Gastrocnemius medialis (tissue), 4 donors: ENCODE results near the gene DBX1. TPM values are rescaled to one million over a fixed set of nuclear protein-coding genes. Genes with fewer than 3 reads are reported as not detected.

Experiments used
- ATAC-seq, 2 donors: fragments of 150-250 bp; one replicate each; pipeline ENCODE4 v1.9.1; 2016
- DNase-seq, 2 donors: peaks; one replicate each; pipeline ENCODE4 v3.0.0-alpha.2; 2019
- H3K27ac ChIP-seq, 4 donors: fragments of 200-600 bp; sonication (generic); 1 replicate in 1 of 4; 2 replicates in 3 of 4; pipeline ENCODE4 v1.5.1; 2016 to 2018; ENCODE audit warnings: mild to moderate bottlenecking in 2 of 4, moderate library complexity in 1 of 4
- H3K27me3 ChIP-seq, 3 donors: fragments of 200-600 bp; sonication (generic) in 2 of 3; 1 replicate in 1 of 3; 2 replicates in 2 of 3; pipeline versions ENCODE4 v1.5.1 to v1.6.0; 2016 to 2019; ENCODE audit warnings: mild to moderate bottlenecking in 1 of 3, moderate library complexity in 1 of 3
- H3K36me3 ChIP-seq, 2 donors: fragments of 200-600 bp; sonication (generic) in 1 of 2; one replicate each; pipeline ENCODE4 v1.5.1; 2017 to 2018
- H3K4me1 ChIP-seq, 2 donors: fragments of 200-600 bp; sonication (generic) in 1 of 2; one replicate each; pipeline ENCODE4 v1.5.1; 2016 to 2017; ENCODE audit warnings: mild to moderate bottlenecking in 2 of 2
- H3K4me3 ChIP-seq, 4 donors: fragments of 200-600 bp; sonication (generic) in 3 of 4; 1 replicate in 1 of 4; 2 replicates in 3 of 4; pipeline ENCODE4 v1.5.1; 2016 to 2019; ENCODE audit warnings: mild to moderate bottlenecking in 2 of 4
- H3K9me3 ChIP-seq, 3 donors: fragments of 200-600 bp; sonication (generic) in 2 of 3; 1 replicate in 1 of 3; 2 replicates in 2 of 3; pipeline ENCODE4 v1.5.1; 2016 to 2019
- CTCF ChIP-seq, 5 experiments: fragments of 450-650 bp in 3 of 5; fragments of 200-600 bp in 2 of 5; sonication (generic) in 2 of 5; IDR thresholded peaks in 4 of 5; conservative IDR thresholded peaks in 1 of 5; 1 replicate in 4 of 5; 2 replicates in 1 of 5; pipeline ENCODE4 v1.5.1; 2016 to 2019; ENCODE audit warnings: antibody characterized with exemption in 5 of 5, mild to moderate bottlenecking in 3 of 5, moderate library complexity in 3 of 5
- POLR2A ChIP-seq, 2 donors: fragments of 450-650 bp; IDR thresholded peaks; one replicate each; pipeline ENCODE4 v1.6.1; 2017; ENCODE audit warnings: antibody characterized with exemption in 2 of 2, mild to moderate bottlenecking in 2 of 2, moderate library complexity in 2 of 2
- in situ Hi-C, 4 donors: fragments of 200-750 bp; cut with MboI; loops; one replicate each; pipeline versions ENCODE4 v1.15.0 to v1.8.0; 2017; ENCODE audit warnings: low sequenced_read_pairs in 4 of 4
- intact Hi-C: fragments of 100-400 bp; cut with DNase I; formaldehyde crosslinking; loops from one replicate; pipeline ENCODE4 v1.15.1; 2023; ENCODE audit warnings: low total_unique reads
- total RNA-seq, 4 donors: library from RNA; depleted of rRNA; stranded (reverse); fragments of >200 nt; gene quantifications; one replicate each; pipeline versions ENCODE4 v1.1.0 to v1.2.3, GENCODE V29; 2016

The DBX1 gene
- total RNA-seq, 4 donors from 2014 or later = not detected

GRCh38 chr11:20161923-20162744 is 1.9 kb upstream of the DBX1 start:
- H3K9me3 ChIP-seq = no peaks in the 10 kb centered on the region
- intact Hi-C loops (no loop called here), in situ Hi-C loops (no loop called here)
- TF ChIP-seq POLR2A (IDR thresholded peaks at IDR 0.05) (no peak), CTCF (IDR thresholded peaks at IDR 0.05 in 4 of 5, conservative IDR thresholded peaks at IDR 0.05 in 1 of 5) (no peak)
- ATAC-seq (no peak), DNase-seq (no peak)
- H3K27me3 ChIP-seq = peaks cover 87 to 97% (median 97%) of the 10 kb centered on the region in 3 donors
- no peak overlapping the region for H3K27ac ChIP-seq
- peak overlapping the region in 1 of 4 donors; percentile 65 for H3K4me3 ChIP-seq
- H3K4me1 ChIP-seq = peaks cover 17 to 18% of the 10 kb centered on the region in 2 donors
- no peaks in the 10 kb centered on the region for H3K36me3 ChIP-seq

- TF ChIP-seq POLR2A (IDR thresholded peaks at IDR 0.05) (no peak), CTCF (IDR thresholded peaks at IDR 0.05 in 4 of 5, conservative IDR thresholded peaks at IDR 0.05 in 1 of 5) (no peak)
- no peak overlapping the region for H3K27ac ChIP-seq
- H3K36me3 ChIP-seq = no peaks in the 10 kb centered on the region
- H3K27me3 ChIP-seq = peaks cover 90 to 99% (median 97%) of the 10 kb centered on the region in 3 donors
- intact Hi-C loops (no loop called here), in situ Hi-C loops (no loop called here)
- ATAC-seq (no peak), DNase-seq (no peak)
- peaks cover 17 to 18% of the 10 kb centered on the region in 2 donors for H3K4me1 ChIP-seq
- no peaks in the 10 kb centered on the region for H3K9me3 ChIP-seq
- no peak overlapping the region for H3K4me3 ChIP-seq
Measured at GRCh38 chr11:20161230-20161918, 1.1 kb upstream of the DBX1 start.

GRCh38 chr11:20159466-20160381 is 551 bp downstream of the DBX1 start:
- H3K27ac ChIP-seq = no peak overlapping the region
- no peak overlapping the region for H3K4me3 ChIP-seq
- DNase-seq (no peak), ATAC-seq (no peak)
- peaks cover 92 to 100% (median 98%) of the 10 kb centered on the region in 3 donors for H3K27me3 ChIP-seq
- intact Hi-C loops (no loop called here), in situ Hi-C loops (no loop called here)
- H3K9me3 ChIP-seq = no peaks in the 10 kb centered on the region
- peaks cover 17 to 18% of the 10 kb centered on the region in 2 donors for H3K4me1 ChIP-seq
- no peak for TF ChIP-seq CTCF (IDR thresholded peaks at IDR 0.05 in 4 of 5, conservative IDR thresholded peaks at IDR 0.05 in 1 of 5)
- TF ChIP-seq POLR2A (IDR thresholded peaks at IDR 0.05) = no peak
- H3K36me3 ChIP-seq = no peaks in the 10 kb centered on the region

GRCh38 chr11:20158597-20159257 is 1.5 kb downstream of the DBX1 start:
- Histone ChIP-seq H3K36me3 (no peaks in the 10 kb centered on the region), H3K27ac (no peak overlapping the region), H3K9me3 (no peaks in the 10 kb centered on the region), H3K4me1 (peaks cover 12% of the 10 kb centered on the region in 2 donors), H3K4me3 (no peak overlapping the region), H3K27me3 (peaks cover 88 to 97% (median 89%) of the 10 kb centered on the region in 3 donors)
- intact Hi-C loops (no loop called here), in situ Hi-C loops (no loop called here)
- no peak for TF ChIP-seq CTCF (IDR thresholded peaks at IDR 0.05 in 4 of 5, conservative IDR thresholded peaks at IDR 0.05 in 1 of 5)
- TF ChIP-seq POLR2A (IDR thresholded peaks at IDR 0.05) = no peak
- DNase-seq (no peak), ATAC-seq (peak in 1 of 2 donors; percentile 52)
